ENCODE data around the gene BTG2.

DNA sequence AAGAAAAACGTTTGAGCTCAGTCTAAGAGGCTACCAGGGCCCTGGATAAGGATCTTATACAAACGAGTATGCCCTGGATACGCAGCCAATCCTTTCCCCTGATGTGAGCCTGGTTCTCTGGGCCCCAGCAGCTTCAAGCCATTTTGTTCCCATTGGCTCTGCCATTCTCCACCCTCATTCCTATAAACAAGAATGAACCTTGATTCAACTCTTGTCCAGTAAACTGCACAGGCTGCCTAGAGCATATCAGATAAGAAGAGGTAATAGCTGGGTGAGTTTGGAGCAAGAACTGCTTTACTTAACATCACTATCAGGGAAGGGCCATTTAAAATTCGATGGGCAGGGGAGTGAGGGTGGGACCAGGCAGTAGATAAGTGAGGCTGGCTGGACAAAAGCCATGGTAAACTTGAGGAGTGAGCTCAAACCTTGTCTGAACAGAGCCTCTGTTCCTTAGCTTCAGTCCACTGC lies 11.3 kb downstream of the BTG2 start:
- TF ChIP-seq POLR2A (IDR thresholded peaks at IDR 0.05): peak in 1 of 2 donors; percentile 37
- TF ChIP-seq, protein P1, sequence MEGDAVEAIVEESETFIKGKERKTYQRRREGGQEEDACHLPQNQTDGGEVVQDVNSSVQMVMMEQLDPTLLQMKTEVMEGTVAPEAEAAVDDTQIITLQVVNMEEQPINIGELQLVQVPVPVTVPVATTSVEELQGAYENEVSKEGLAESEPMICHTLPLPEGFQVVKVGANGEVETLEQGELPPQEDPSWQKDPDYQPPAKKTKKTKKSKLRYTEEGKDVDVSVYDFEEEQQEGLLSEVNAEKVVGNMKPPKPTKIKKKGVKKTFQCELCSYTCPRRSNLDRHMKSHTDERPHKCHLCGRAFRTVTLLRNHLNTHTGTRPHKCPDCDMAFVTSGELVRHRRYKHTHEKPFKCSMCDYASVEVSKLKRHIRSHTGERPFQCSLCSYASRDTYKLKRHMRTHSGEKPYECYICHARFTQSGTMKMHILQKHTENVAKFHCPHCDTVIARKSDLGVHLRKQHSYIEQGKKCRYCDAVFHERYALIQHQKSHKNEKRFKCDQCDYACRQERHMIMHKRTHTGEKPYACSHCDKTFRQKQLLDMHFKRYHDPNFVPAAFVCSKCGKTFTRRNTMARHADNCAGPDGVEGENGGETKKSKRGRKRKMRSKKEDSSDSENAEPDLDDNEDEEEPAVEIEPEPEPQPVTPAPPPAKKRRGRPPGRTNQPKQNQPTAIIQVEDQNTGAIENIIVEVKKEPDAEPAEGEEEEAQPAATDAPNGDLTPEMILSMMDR (IDR thresholded peaks at IDR 0.05): no peak

Data from thyroid gland (tissue), 4 donors.